CD4-positive, alpha-beta T cell treated with Interleukin-2 at 100 ng/mL for 4 hours (primary cell): Measurements from ENCODE around the gene NECTIN1.
"Not testable (repeated sequence)": the region's sequence is repeated elsewhere in the genome, so short reads cannot be mapped to it uniquely, and the experiment has no call there.

Experiments
- DNase-seq: peaks from one replicate; pipeline ENCODE4 v3.0.0-alpha.2; 2020; ENCODE audit warnings: low spot score

Gene NECTIN1

DNA sequence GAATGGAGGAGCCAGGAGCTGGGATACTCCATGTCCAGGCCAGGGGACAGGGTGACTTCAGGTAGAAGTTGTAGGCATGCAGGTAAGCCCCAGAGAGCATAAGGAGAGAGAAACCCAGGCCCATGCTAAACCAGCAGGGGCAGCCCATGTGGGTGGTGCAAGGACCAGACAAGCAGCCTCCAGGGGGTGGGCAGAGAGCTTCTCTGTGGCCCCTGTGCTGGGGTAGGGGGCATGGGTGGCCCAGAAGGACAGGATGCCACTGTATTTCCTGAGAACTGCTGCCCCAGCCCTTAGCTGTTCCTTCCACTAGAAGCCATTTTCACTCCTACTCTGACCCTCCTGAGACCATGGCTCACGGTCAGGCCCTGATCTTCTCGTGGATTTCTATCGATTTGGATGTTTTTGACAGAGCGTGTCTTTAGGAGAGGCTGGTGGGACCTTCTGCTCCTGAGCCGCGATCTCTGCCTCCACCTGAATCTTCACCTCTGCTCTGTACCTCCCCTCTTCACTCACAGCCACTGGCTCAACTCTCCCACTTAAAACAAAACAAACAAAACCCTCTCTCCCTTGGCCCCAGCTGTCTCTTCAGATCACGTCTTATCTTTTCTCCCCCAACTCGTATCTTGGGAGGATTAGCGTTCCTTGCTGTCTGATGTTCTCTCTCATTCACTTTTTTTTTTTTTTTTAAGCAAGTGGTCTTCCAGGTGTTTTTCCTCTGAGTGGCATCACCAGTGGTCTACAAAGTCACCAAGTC, 112.2 kb downstream of the NECTIN1 start:
- no peak for DNase-seq

DNA sequence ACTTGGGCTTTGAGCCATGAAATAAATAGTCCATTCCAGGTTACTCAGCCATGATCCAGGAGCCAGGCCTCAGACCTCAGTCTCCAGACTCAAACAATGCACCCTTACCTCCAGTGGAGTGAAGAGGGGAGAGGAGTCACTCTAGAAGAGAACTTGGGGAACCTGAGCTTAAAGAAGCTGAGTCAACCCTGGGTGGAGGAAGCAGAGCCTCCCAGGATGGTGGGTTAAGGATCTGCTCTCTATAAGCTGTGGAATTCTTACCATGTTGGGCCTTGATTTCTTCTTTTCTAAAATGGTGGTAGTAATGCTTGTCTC, 113.2 kb downstream of the NECTIN1 start:
- no peak for DNase-seq

DNA sequence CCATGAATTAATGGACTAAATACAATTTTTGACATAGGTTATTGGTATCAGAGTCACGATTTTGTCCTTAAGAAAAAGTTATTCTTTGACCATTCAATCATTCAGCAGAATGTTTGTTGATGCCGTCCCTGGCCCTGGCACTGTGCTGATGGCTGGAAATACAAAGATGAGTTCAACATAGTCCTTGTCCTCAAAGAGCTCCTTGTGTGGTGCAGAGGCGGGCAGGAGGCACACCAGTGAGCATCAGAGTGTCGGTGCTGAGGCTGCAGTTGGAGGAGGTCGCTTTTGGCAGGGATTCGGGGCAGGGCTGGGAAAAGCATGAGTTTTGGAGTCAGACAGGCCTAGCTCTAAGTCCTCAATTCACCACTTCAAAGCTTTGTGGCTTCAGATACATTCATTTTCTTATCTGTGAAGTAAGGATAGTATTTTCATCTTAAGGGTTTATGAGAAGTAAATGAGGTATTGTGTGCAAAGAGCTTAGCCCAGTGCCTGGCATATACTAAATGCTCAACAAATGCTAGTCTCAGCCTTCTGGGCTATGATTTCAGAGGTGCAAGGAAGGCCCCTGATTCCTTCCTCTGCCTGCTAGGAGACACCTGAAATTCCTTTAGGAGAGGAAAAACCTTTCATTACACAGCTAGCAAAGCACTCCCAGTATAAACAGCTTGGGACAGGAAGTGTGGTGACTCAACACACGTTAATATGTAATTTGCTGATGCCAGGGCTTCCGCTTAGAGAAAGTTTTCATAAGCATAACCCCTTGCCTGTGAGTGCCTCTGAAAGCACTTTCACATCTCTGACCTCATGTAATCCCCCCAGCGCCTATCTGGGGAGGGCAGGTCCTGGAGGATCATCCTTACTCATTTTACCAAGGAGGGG, 113.8 kb downstream of the NECTIN1 start:
- DNase-seq: peak; percentile 1

DNA sequence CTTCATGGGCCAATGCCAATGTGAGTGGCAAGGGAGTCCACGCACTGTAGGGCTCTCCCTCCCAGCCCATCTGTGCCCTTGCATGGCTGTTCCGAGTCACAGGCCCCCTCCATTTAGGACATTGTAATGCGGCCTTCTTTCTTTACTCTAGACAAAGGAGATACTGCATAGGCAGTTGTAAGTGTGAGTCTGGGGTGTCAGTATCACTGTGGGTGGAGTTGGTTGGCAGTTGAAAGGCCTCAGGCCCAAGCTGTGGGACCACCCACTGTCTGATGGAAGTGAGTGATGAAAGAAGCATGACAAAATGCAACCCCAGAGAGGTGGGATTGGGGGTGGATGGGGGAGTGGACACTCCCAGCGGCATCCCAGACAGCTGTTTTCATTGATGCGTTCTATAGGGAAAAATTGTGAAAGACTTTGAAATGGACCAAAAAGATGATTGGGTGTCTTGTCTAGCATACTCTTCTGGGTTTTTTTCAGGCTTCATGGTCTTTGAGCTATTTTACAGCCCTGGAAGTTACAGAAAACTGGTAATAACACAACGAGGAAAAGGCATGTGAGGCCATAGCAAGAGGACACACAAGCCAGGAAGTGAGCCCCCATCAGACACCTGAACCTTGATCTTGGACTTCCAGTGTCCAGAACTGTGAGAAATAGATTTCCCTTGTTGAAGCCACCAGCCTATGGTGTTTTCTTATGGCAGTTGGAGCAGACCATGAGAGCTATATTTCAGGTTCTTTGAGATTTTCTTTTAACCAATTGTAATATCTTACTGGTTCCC, 114.6 kb downstream of the NECTIN1 start:
- no peak for DNase-seq

DNA sequence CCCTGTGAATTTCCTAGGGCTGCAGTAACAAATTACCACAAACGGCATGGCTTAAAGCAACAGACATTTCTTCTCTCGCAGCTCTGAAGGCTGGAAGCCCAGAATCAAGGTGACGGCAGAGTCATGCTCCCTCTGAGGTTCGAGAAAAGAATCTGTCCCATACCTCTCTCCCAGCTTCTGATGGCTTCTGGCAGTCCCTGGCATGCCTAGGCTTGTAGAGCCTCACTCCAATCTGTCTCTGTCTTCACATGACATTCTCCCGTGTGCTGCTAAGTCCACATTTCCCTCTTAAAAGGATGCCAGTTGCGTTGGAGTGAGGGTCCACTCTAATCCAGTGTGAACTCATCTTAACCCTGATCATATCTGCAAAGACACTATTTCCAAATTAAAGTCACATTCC, 116.2 kb downstream of the NECTIN1 start:
- DNase-seq: no peak

DNA sequence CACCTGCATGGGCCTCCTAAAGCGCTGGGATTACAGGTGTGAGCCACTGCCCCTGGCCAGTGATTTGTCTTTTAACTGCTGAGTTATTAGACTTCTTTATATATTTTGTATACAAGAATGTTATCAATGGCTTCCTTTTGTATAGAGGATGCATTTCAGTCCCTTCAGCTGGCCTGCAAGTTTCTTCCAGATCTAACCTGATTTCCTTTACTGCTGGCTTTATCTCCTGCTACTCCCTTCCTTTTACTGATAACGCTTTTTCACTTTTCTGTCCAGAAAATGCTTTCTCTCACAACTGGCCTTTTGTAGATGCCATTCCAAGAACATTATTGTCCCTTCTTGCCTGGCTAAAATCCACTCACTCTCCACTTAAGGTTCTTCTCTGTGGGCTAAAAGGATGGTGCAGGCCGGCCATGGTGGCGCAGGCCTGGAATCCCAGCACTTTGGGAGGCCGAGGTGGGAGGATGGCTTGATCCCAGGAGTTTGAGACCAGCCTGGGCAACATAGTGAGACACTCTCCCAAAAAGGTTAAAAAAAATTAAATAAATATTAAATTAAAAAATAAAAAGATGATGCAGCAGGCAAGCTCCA, 118.1 kb downstream of the NECTIN1 start:
- no peak for DNase-seq

DNA sequence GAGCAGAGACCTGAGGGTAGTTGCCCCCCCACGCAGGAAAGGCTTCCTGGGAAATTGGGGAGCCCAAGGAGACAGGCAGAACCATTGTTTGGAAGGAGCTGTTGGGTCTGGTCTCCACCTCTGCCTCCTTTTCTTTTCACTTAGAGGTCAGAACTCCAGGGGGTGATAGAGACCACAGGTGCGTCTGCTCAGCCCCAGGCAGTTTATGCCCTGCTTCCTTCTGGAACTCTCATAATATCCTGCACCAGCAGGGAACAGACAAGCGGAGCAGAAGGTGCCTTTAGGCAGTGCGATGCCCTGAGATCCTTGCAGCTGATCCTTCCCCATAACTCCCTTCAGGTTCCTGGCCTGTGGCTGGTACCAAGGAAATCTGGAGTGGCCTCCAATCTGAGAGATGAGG, 120.2 kb downstream of the NECTIN1 start:
- DNase-seq: no peak

DNA sequence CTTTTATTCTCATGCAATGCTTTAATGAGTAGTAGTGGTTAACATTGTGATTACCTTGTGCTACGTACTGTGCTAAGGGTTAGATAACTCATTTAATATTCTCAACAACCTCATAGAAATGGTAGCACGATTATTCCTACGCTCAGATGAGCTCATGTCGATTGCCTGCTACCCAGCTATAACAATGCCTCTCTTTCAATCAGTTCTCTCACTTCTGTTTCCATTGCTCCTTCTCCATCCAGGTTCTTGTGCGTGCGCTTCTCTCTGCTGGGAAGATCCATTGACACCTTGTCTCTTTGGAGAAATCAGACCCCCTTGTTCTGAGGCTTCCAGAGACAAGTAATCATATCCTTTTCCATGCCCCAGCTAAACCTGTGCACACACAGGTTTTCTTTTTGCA, 120.8 kb downstream of the NECTIN1 start:
- no peak for DNase-seq

DNA sequence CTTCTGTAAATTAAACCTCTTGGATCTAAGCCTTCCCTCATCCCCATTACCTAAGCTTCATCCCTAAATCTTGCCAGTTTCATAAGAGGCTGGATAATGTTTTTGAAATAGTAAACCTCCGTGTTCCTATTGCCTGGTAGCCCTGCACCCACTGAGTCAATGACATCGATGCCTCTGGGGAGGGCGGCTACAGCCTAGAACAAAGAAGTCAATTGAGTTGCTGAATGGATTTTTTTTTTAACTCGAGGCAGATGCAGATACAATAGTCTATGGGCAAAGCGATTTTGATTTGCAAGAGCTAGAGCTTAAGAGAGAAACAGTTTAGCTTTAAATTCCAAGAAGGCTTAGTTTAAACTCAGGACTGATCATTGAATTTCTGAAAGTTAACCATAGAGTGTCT, 121.3 kb downstream of the NECTIN1 start:
- no peak for DNase-seq

DNA sequence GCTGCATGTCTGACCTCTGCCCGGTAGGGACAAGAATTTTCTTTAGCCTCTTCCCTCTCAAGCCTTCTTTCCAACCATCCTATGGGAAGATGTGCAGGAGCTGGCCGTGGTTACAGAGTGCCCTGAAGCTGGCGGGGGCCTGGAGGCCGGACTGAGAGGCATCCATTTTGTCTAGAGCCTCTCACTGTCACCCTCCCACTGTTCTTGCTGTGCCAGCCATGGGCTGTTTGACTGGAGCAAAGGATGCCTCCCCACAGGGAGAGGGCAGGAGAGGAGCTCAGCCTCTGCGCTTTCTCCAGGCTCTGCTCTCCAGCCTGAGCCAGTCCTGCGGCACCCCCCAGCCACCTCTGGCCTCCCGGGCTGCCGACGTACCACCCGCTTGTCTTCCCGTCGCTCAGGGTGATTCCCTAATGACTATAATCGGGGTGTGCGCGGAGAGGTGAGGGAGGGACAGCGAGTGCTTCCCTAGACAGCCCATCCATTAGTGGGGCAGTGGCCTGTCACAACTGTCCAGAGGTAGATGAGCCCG, 123.8 kb downstream of the NECTIN1 start:
- no peak for DNase-seq

DNA sequence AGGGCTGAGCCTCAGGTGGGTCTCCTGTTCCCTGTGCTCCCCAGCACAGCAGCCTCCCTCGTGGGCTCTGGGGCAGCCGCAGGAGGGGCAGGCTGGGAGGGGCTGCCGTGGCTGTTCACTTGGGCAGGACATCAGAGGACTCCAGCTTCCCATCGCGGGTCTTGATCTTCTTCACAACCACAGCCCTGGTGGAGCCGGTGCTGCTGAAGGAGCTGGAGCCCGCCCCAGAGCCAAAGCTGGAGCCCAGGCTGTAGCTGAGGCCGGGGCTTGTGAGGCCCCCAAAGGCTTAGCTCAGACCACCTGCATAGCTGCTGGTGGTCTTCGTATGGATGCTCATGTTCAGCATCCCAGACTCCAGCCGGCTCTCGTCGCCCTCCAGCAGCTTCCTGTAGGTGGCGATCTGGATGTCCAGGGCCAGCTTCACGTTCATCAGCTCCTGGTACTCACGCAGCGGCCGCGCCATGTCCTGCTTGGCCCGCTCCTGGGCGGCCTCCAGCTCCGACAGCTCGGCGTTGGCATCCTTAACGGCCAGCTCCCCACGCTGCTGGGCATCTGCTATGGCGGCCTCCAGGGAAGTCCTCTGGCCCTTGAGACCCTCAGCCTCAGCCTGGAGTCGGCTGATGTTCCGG, 126.1 kb downstream of the NECTIN1 start:
- no peak for DNase-seq

DNA sequence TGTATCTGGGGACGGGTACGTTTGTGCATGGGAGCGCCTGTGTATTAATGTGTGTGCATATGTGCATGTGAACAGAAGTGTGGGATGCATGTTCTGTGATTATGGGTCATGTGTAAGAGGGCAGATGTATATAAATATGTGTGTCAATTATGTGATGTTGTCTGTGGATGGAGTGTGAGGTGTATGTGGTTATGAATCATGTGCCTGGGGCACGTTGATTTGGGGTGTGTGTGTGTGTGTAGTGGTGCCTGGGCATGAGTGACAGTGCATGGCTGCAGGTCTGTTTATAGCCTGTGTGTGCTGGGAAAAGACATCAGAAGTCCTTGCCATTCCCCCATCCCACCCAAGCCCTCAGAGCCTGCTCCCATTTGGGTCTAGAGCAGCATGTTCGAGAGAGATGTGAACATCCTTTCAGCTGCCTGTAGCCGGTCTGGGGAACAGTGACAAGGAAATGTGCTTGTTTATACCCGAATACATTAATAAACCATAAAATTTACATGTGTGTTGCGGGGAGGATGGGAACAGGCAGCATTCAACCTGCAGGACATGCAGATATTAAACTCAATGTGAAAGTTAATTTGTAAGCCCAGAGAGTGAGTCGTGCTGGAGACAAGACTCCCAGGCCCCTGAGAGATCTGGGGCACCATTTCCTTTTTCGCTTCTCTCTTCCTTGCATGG, 129.0 kb downstream of the NECTIN1 start:
- no peak for DNase-seq

DNA sequence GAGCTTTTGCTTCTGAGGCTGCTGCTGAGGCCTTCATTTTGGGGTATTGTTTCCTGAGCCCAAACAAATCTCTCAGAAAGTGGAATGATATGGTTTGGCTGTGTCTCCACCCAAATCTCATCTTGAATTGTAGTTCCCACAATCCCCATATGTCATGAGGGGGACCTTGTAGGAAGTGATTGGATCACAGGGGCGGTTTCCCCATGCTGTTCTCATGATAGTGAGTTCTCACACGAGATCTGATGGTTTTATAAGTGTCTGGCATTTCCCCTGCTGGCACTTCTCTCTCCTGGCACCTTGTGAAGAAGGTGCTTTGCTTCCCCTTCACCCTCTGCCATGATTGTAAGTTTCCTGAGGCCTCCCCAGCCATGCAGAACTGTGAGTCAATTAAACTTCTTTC, 133.1 kb downstream of the NECTIN1 start:
- DNase-seq: not testable (repeated sequence)

DNA sequence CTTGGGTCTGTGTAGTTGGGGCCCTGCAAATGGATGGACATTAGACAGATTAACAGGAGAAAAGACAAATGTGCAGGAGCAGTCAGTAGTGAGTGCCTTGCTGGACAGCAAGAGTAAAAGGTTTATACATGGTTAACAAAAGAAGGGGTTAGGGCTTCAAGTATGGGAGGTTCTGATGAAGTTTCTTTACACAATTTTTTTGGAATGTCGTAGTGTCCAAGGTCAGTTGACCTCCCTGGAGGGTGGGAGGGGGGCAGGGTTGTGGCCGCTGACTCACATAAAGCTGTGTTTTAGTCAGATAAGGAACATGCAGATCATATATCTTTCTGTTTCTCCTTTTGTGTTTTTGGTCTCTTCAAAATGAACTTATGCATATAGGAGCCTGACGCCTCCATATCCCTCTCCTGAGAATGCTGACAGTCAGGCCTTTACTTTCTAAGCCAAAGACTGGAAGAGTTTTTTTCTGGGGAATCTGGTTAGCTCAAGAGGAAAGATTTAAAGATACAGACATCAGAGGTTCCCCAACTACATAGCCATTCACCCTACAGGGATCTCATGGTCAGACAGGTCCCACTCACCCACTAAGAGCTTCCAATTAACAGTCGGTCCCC, 134.3 kb downstream of the NECTIN1 start:
- DNase-seq: no peak

DNA sequence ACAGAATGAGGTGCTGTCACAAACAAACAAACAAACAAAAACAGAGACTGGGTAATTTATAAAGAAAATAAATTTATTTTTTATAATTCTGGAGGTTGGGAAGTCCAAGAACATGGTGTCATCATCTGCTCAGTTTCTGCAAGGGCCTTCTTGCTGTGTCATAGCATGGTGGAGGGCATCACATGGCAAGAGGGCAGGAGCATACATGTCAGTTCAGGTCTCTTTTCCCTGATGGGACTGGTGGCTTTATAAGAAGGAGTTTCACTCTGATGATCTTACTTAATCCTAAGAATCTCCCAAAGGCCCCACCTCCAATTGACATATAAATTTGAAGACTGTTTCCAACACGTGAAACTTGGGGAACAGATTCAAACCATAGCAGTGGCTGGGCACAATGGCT, 135.7 kb downstream of the NECTIN1 start:
- DNase-seq: no peak

DNA sequence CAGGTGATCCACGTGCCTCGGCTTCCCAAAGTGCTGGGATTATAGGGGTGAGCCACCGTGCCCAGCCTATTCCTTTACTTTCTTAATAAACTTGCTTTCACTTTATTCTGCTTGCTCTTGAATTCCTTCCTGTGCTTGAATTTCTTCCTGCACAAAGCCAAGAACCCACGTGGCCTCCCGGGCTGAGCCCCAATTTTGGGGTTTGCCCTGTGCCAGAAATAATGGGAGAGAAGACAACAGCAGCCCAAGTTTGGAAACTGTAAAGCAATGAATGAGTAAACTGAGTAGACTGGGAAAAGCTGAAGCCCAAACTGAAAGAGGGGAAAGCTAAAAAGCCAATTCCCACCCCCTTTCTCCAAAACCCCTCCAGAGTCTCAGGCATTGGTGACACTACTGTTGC, 136.4 kb downstream of the NECTIN1 start:
- DNase-seq: no peak

DNA sequence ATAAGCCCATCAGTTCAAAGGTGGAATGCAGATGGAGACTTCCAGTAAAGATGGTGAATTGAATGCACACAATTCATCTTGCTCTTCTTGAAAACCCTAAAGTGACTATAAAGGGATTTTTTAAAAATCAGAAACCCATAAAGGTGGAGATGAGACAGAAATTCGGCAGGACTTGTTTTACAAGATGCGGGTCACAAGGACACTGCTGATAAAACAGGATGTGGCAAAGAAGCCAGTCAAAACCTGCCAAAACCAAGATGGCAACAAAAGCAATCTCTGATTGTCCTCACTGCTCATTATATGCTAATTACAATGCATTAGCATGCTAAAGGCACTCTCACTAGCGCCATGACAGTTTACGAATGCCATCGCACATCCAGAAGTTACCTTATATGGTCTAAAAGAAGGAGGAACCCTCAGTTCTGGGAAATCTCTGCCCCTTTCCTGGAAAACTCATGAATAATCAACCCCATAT, 137.1 kb downstream of the NECTIN1 start:
- DNase-seq: no peak

DNA sequence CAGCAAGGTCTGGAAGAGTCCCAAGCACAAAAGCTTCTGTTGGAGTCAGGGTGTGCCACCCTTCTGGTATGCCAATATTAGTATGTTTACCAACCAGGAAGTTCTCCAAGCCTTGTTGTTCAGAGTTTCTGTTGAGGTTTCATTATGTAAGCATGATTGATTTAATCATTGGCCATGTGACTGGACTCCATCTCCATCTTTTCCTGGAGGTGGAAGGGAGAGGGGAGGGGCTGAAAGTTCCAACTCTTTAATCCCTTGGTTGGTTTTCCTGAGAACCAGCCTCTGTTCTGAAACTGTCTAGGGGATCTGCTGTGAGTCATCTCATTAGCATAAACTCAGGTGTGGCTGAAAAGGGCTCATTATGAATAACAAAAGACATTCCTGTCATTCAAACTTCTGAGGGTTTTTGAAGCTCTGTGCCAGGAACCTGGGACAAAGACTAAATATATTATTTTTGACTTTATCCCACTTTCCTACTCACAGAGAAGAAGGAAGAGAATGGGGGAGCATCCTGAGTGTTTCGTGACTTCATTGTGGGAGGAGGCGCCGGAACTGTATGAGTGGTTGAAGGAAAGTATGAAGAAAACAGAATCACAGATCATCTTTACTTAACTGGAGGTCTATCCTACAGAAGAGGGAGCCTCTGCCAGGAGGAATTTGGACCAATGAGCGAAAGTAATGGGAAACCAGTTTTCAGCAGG, 138.2 kb downstream of the NECTIN1 start:
- DNase-seq: no peak

DNA sequence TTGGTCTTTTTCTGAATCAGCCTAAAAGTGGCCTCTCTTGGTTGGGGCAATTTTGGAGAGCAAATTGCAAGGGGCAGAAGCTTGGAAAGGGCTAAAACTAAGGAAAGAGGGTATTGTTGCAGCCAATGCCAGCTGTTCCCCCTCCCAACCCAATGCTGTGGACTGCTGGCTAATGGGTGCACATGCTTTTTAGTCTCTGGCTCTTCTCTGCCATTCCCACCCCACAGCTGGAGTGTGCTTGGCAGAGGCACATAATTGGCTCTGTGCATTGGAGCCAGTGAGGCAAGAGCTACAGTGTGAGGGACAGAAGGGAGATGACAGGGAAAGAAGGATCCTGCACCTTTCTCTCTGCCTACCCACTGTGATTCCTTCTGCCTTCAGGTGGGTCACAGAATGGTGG, 140.0 kb downstream of the NECTIN1 start:
- DNase-seq: no peak
